KMS-11 (cell line): ENCODE results near the gene TM4SF18.
A peak's percentile ranks its signal among the peaks of the same experiment; 100 is the strongest.

Experiments used
- H2AFZ ChIP-seq: fragments of 200-600 bp; sonication (generic); 2 replicates; pipeline ENCODE4 v1.6.1; 2016; ENCODE audit warnings: antibody characterized with exemption, mixed run types, low read depth
- H3K27ac ChIP-seq: fragments of 200-600 bp; sonication (generic); 2 replicates; pipeline ENCODE4 v1.6.1; 2016; ENCODE audit warnings: mild to moderate bottlenecking, mixed run types
- H3K27me3 ChIP-seq: fragments of 200-600 bp; sonication (generic); 2 replicates; pipeline ENCODE4 v1.6.1; 2017; ENCODE audit warnings: mild to moderate bottlenecking, low read depth, mixed run types, moderate library complexity; ENCODE audit not compliant: insufficient read depth
- H3K36me3 ChIP-seq: fragments of 200-600 bp; sonication (generic); 2 replicates; pipeline ENCODE4 v1.6.1; 2017; ENCODE audit warnings: mild to moderate bottlenecking, mixed run types; ENCODE audit not compliant: insufficient read depth
- H3K4me1 ChIP-seq: fragments of 200-600 bp; sonication (generic); 2 replicates; pipeline ENCODE4 v1.6.1; 2016; ENCODE audit warnings: mild to moderate bottlenecking, low read depth, mixed run types; ENCODE audit not compliant: poor library complexity, severe bottlenecking
- H3K4me2 ChIP-seq: fragments of 200-600 bp; sonication (generic); 2 replicates; pipeline ENCODE4 v1.7.0; 2016; ENCODE audit warnings: mild to moderate bottlenecking, mixed run types
- H3K4me3 ChIP-seq: fragments of 200-600 bp; sonication (generic); IDR thresholded peaks from 2 replicates; pipeline ENCODE4 v1.6.1; 2017; ENCODE audit warnings: low read depth, low read length, mixed read lengths; ENCODE audit not compliant: insufficient read depth
- H3K79me2 ChIP-seq: fragments of 200-600 bp; sonication (generic); 2 replicates; pipeline ENCODE4 v1.6.1; 2016; ENCODE audit warnings: low read depth, mixed run types; ENCODE audit not compliant: insufficient read depth
- H3K9ac ChIP-seq: fragments of 200-600 bp; sonication (generic); 2 replicates; pipeline ENCODE4 v1.6.1; 2016; ENCODE audit warnings: mild to moderate bottlenecking, mixed run types
- H4K20me1 ChIP-seq: fragments of 200-600 bp; sonication (generic); 2 replicates; pipeline ENCODE4 v1.6.1; 2016; ENCODE audit warnings: mild to moderate bottlenecking, mixed run types; ENCODE audit not compliant: insufficient read depth
- CTCF ChIP-seq: fragments of 200-600 bp; sonication (generic); conservative IDR thresholded peaks from 2 replicates; pipeline ENCODE4 v1.6.1; 2017; ENCODE audit warnings: low read depth, mild to moderate bottlenecking, antibody characterized with exemption, low read length, moderate library complexity, mixed read lengths

Gene TM4SF18

GRCh38 chr3:149282322-149282721, 51.1 kb downstream of the TM4SF18 start:
- no peaks in the 10 kb centered on the region for H3K36me3 ChIP-seq
- H4K20me1 ChIP-seq: no peaks in the 10 kb centered on the region
- H2AFZ ChIP-seq: no peak overlapping the region
- H3K27me3 ChIP-seq: no peaks in the 10 kb centered on the region
- peaks cover 7% of the 10 kb centered on the region for H3K4me1 ChIP-seq
- no peak overlapping the region for H3K27ac ChIP-seq
- TF ChIP-seq CTCF: no peak
- no peak overlapping the region for H3K9ac ChIP-seq
- H3K4me2 ChIP-seq: no peak overlapping the region
- no peak overlapping the region for H3K4me3 ChIP-seq
- H3K79me2 ChIP-seq: no peaks in the 10 kb centered on the region

GRCh38 chr3:149280671-149281349, 52.6 kb downstream of the TM4SF18 start:
- no peak overlapping the region for H2AFZ ChIP-seq
- no peaks in the 10 kb centered on the region for H3K27me3 ChIP-seq
- H3K4me1 ChIP-seq: peaks cover 11% of the 10 kb centered on the region
- no peak overlapping the region for H3K27ac ChIP-seq
- no peak overlapping the region for H3K9ac ChIP-seq
- no peaks in the 10 kb centered on the region for H3K79me2 ChIP-seq
- no peak for TF ChIP-seq CTCF
- no peak overlapping the region for H3K4me2 ChIP-seq
- no peaks in the 10 kb centered on the region for H4K20me1 ChIP-seq
- H3K36me3 ChIP-seq: no peaks in the 10 kb centered on the region
- no peak overlapping the region for H3K4me3 ChIP-seq

GRCh38 chr3:149278911-149279310, 54.5 kb downstream of the TM4SF18 start:
- no peak overlapping the region for H3K27ac ChIP-seq
- no peaks in the 10 kb centered on the region for H3K27me3 ChIP-seq
- H3K4me1 ChIP-seq: peaks cover 11% of the 10 kb centered on the region
- no peaks in the 10 kb centered on the region for H4K20me1 ChIP-seq
- TF ChIP-seq CTCF: no peak
- H3K79me2 ChIP-seq: no peaks in the 10 kb centered on the region
- H3K4me2 ChIP-seq: no peak overlapping the region
- no peak overlapping the region for H3K4me3 ChIP-seq
- H2AFZ ChIP-seq: no peak overlapping the region
- no peak overlapping the region for H3K9ac ChIP-seq
- no peaks in the 10 kb centered on the region for H3K36me3 ChIP-seq

- Histone ChIP-seq H3K79me2 (no peaks in the 10 kb centered on the region), H3K27me3 (no peaks in the 10 kb centered on the region), H3K36me3 (no peaks in the 10 kb centered on the region), H3K27ac (no peak overlapping the region), H3K4me1 (peaks cover 18% of the 10 kb centered on the region), H3K4me3 (no peak overlapping the region), H3K9ac (no peak overlapping the region), H4K20me1 (no peaks in the 10 kb centered on the region), H3K4me2 (peak overlapping the region; percentile 14; the same call in 1 of the 2 replicates), H2AFZ (no peak overlapping the region)
- no peak for TF ChIP-seq CTCF
These were observed 56.1 kb downstream of the TM4SF18 start for GRCh38 chr3:149277331-149277813.
